H1 (cell line): Measurements from ENCODE around the gene RHBDD2. TPM values are rescaled to one million over a fixed set of nuclear protein-coding genes. Genes with fewer than 3 reads are reported as not detected.

Experiments used
- CTCF ChIA-PET: fragments of 300-600 bp; sonication (Branson Sonifier 250); formaldehyde crosslinking; loops from one replicate; lab custom pipeline; 2021; ENCODE audit not compliant: partially characterized antibody; lab: Charles Lee
- POLR2A ChIA-PET: fragments of 300-600 bp; sonication (Branson Sonifier 250); formaldehyde crosslinking; loops from one replicate; lab custom pipeline; 2021; ENCODE audit warnings: inconsistent platforms; ENCODE audit not compliant: partially characterized antibody; lab: Charles Lee
- DNase-seq, 2 experiments: peaks; one replicate each; pipeline versions ENCODE4 v3.0.0 to v3.0.0-alpha.2; 2010 to 2022; ENCODE audit warnings: low spot score in 2 of 2, low read depth in 1 of 2, mixed read lengths in 1 of 2
- FAIRE-seq: peaks from 2 replicates; lab custom pipeline; 2011; peaks lifted over from hg19 to GRCh38; lab: Jason Lieb, UNC
- H2AFZ ChIP-seq: 2 replicates; pipeline ENCODE4 v1.8.1; 2012; ENCODE audit warnings: low read length, inconsistent platforms
- H2AK5ac ChIP-seq: 2 replicates; pipeline ENCODE4 v1.6.1; 2013; ENCODE audit warnings: low read depth, low read length
- H2BK120ac ChIP-seq: replicated peaks from 2 replicates; pipeline ENCODE3; 2013; ENCODE audit warnings: low read depth, low read length, inconsistent platforms
- H2BK12ac ChIP-seq: 2 replicates; pipeline ENCODE4 v1.6.1; 2013; ENCODE audit warnings: low read depth, low read length
- H2BK15ac ChIP-seq: 2 replicates; pipeline ENCODE4 v1.6.1; 2013; ENCODE audit warnings: low read length
- H2BK20ac ChIP-seq: 2 replicates; pipeline ENCODE4 v1.6.1; 2013; ENCODE audit warnings: low read length
- H2BK5ac ChIP-seq: 2 replicates; pipeline ENCODE4 v1.6.1; 2013; ENCODE audit warnings: low read depth, low read length
- H3K14ac ChIP-seq: 2 replicates; pipeline ENCODE4 v1.6.1; 2013; ENCODE audit warnings: inconsistent platforms; ENCODE audit not compliant: insufficient read length
- H3K18ac ChIP-seq: 2 replicates; pipeline ENCODE4 v1.6.1; 2013; ENCODE audit warnings: low read length; ENCODE audit errors: extremely low read depth
- H3K23ac ChIP-seq: 2 replicates; pipeline ENCODE4 v1.6.1; 2013; ENCODE audit warnings: inconsistent platforms; ENCODE audit not compliant: insufficient read length
- H3K23me2 ChIP-seq: 2 replicates; pipeline ENCODE4 v1.6.1; 2013; ENCODE audit warnings: low read depth, low read length
- H3K27ac ChIP-seq: 2 replicates; pipeline ENCODE4 v1.6.1; 2011; ENCODE audit warnings: low read depth, low read length, inconsistent platforms
- H3K27me3 ChIP-seq, 4 experiments: replicated peaks in 1 of 4; 1 replicate in 1 of 4; 2 replicates in 3 of 4; pipeline versions ENCODE4 v1.6.1 to v1.8.1; 2011 to 2013; ENCODE audit warnings: low read length in 3 of 4, mild to moderate bottlenecking in 3 of 4, inconsistent platforms in 2 of 4, mixed read lengths in 2 of 4, moderate library complexity in 1 of 4; ENCODE audit not compliant: control insufficient read depth in 3 of 4, insufficient read depth in 3 of 4; ENCODE audit errors: extremely low read depth in 1 of 4
- H3K36me3 ChIP-seq, 4 experiments: 2 replicates each; pipeline versions ENCODE4 v1.6.1 to v1.8.1; 2011 to 2013; ENCODE audit warnings: mild to moderate bottlenecking in 4 of 4, low read length in 3 of 4, moderate library complexity in 2 of 4, control low read depth in 1 of 4, inconsistent platforms in 1 of 4; ENCODE audit not compliant: insufficient read depth in 4 of 4, control insufficient read depth in 2 of 4
- H3K4ac ChIP-seq: replicated peaks from 2 replicates; pipeline ENCODE3; 2013; ENCODE audit warnings: low read length, low read depth, mixed read lengths, inconsistent platforms; ENCODE audit not compliant: insufficient read length
- H3K4me1 ChIP-seq, 4 experiments: replicated peaks in 1 of 4; 1 replicate in 1 of 4; 2 replicates in 3 of 4; pipeline versions ENCODE4 v1.6.1 to v1.8.1; 2011 to 2013; ENCODE audit warnings: low read length in 3 of 4, inconsistent platforms in 2 of 4, mixed read lengths in 1 of 4; ENCODE audit not compliant: insufficient read depth in 4 of 4, control insufficient read depth in 3 of 4
- H3K4me2 ChIP-seq, 2 experiments: 2 replicates each; pipeline versions ENCODE4 v1.6.1 to v1.8.1; 2011 to 2013; ENCODE audit warnings: low read depth in 2 of 2, low read length in 2 of 2, control low read depth in 1 of 2, inconsistent platforms in 1 of 2, mild to moderate bottlenecking in 1 of 2; ENCODE audit not compliant: insufficient read depth in 1 of 2
- H3K4me3 ChIP-seq, 4 experiments: fragments of 200-600, 300-600 bp in 1 of 4; sonication (generic), shearing (Covaris generic), sonication (Bioruptor Twin) in 1 of 4; 2 replicates each; pipeline versions ENCODE4 v1.5.1 to v1.8.1; 2011 to 2016; ENCODE audit warnings: low read length in 4 of 4, low read depth in 3 of 4, control low read depth in 2 of 4, inconsistent platforms in 2 of 4, mild to moderate bottlenecking in 2 of 4, mixed read lengths in 1 of 4, moderate library complexity in 1 of 4; ENCODE audit not compliant: insufficient read depth in 2 of 4; ENCODE audit errors: extremely low read depth in 1 of 4
- H3K56ac ChIP-seq: replicated peaks from 2 replicates; pipeline ENCODE3; 2013; ENCODE audit warnings: low read depth, mild to moderate bottlenecking, mixed read lengths, low read length, inconsistent platforms; ENCODE audit not compliant: insufficient read length
- H3K79me1 ChIP-seq: 2 replicates; pipeline ENCODE4 v1.6.1; 2013; ENCODE audit warnings: low read depth, low read length, control low read depth
- H3K79me2 ChIP-seq, 2 experiments: 2 replicates each; pipeline versions ENCODE4 v1.6.1 to v1.8.1; 2012 to 2013; ENCODE audit warnings: low read length in 2 of 2, mild to moderate bottlenecking in 2 of 2, inconsistent platforms in 1 of 2; ENCODE audit not compliant: insufficient read depth in 2 of 2, control insufficient read depth in 1 of 2
- H3K9ac ChIP-seq, 4 experiments: replicated peaks in 1 of 4; 1 replicate in 1 of 4; 2 replicates in 3 of 4; pipeline versions ENCODE4 v1.6.1 to v1.8.1; 2011 to 2013; ENCODE audit warnings: low read depth in 3 of 4, low read length in 3 of 4, control low read depth in 2 of 4, mild to moderate bottlenecking in 2 of 4, moderate library complexity in 2 of 4, inconsistent platforms in 1 of 4; ENCODE audit errors: extremely low read depth in 1 of 4
- H3K9me3 ChIP-seq, 2 experiments: 2 replicates each; pipeline versions ENCODE4 v1.6.1 to v1.8.1; 2012 to 2013; ENCODE audit warnings: mild to moderate bottlenecking in 2 of 2, moderate library complexity in 2 of 2, control low read depth in 1 of 2, inconsistent platforms in 1 of 2, low read depth in 1 of 2, low read length in 1 of 2, mixed read lengths in 1 of 2; ENCODE audit not compliant: insufficient read depth in 2 of 2
- H4K20me1 ChIP-seq, 2 experiments: replicated peaks in 1 of 2; 2 replicates each; pipeline versions ENCODE3 to v1.8.1; 2011 to 2013; ENCODE audit warnings: inconsistent platforms in 2 of 2, low read length in 2 of 2, mild to moderate bottlenecking in 1 of 2; ENCODE audit not compliant: insufficient read depth in 2 of 2, control insufficient read depth in 1 of 2
- H4K5ac ChIP-seq: 2 replicates; pipeline ENCODE4 v1.6.1; 2013; ENCODE audit warnings: low read length, low read depth, mixed read lengths, inconsistent platforms; ENCODE audit not compliant: insufficient read length
- H4K8ac ChIP-seq: 2 replicates; pipeline ENCODE4 v1.8.0; 2013; ENCODE audit warnings: mild to moderate bottlenecking, moderate library complexity, low read length, inconsistent platforms; ENCODE audit not compliant: insufficient read depth; ENCODE audit errors: extremely low read depth
- H4K91ac ChIP-seq: replicated peaks from 2 replicates; pipeline ENCODE3; 2013; ENCODE audit warnings: low read length, mixed read lengths, inconsistent platforms; ENCODE audit not compliant: insufficient read length
- BCL11A ChIP-seq, 2 experiments: IDR thresholded peaks; one replicate each; pipeline ENCODE4 v1.6.1; 2011; ENCODE audit warnings: low read depth in 2 of 2, low read length in 2 of 2, mild to moderate bottlenecking in 2 of 2
- CBX8 ChIP-seq: fragments of 300-800, 300-1000 bp; sonication (generic); IDR thresholded peaks from 2 replicates; pipeline ENCODE4 v1.7.1; 2016; ENCODE audit warnings: low read depth, low read length, borderline replicate concordance
- EGR1 ChIP-seq: IDR thresholded peaks from 2 replicates; pipeline ENCODE4 v1.6.1; 2011; ENCODE audit warnings: low read depth, low read length, borderline replicate concordance
- HDAC2 ChIP-seq, 2 experiments: fragments of 300-600 bp in 1 of 2; sonication (generic) in 1 of 2; IDR thresholded peaks; 2 replicates each; pipeline ENCODE4 v1.6.1; 2011 to 2012; ENCODE audit warnings: low read depth in 2 of 2, low read length in 2 of 2, mild to moderate bottlenecking in 2 of 2, moderate library complexity in 2 of 2, borderline replicate concordance in 1 of 2, inconsistent platforms in 1 of 2
- SAP30 ChIP-seq: fragments of 300-600 bp; sonication (generic); IDR thresholded peaks from 2 replicates; pipeline ENCODE4 v1.7.1; 2012; ENCODE audit warnings: low read length, moderate library complexity, mild to moderate bottlenecking, inconsistent platforms; ENCODE audit not compliant: insufficient read depth, insufficient replicate concordance
- TAF7 ChIP-seq: optimal IDR thresholded peaks from 2 replicates; pipeline ENCODE3; 2011; ENCODE audit warnings: low read depth, mild to moderate bottlenecking, inconsistent platforms, low read length, moderate library complexity, borderline replicate concordance
- WGBS, 2 experiments: shearing (Covaris generic) in 1 of 2; methylation state at CpG; one replicate each; pipeline versions ENCODE4 v1.1.6 to v1.1.7; 2013 to 2015; ENCODE audit warnings: low lambda C conversion rate in 2 of 2, mixed read lengths in 2 of 2, inconsistent platforms in 1 of 2, low coverage in 1 of 2, missing lambda C conversion rate in 1 of 2; ENCODE audit not compliant: insufficient replicate concordance in 2 of 2, insufficient coverage in 1 of 2, insufficient read length in 1 of 2; ENCODE audit errors: extremely low coverage in 1 of 2, missing lambda C conversion rate in 1 of 2; 5-methylcytosine and 5-hydroxymethylcytosine counted together
- polyA plus RNA-seq, 7 experiments: library from polyadenylated mRNA; depleted of rRNA in 3 of 7; stranded (reverse) in 5 of 7; unstranded in 2 of 7; fragments of >200 nt in 5 of 7; fragments of 200-250 nt in 2 of 7; gene quantifications; 1 replicate in 5 of 7; 2 replicates in 1 of 7; 4 replicates in 1 of 7; pipeline versions ENCODE4 v1.2.1 to v1.2.3, GENCODE V29; 2011 to 2013; ENCODE audit warnings: missing spikeins in 2 of 7, mixed read lengths in 2 of 7
- total RNA-seq: library from RNA; stranded (reverse); fragmentation: NEBNext Ultra II Directional; extraction: Animal tissue kit (Norgen Biotek cat#: 25700); gene quantifications from 2 replicates; pipeline ENCODE4 v1.2.1, GENCODE V29; 2021
- TF ChIP-seq, protein P1 (sequence below): IDR thresholded peaks from 2 replicates; pipeline ENCODE4 v1.6.1; 2012; ENCODE audit warnings: inconsistent platforms

The RHBDD2 gene
- total and polyA plus RNA-seq, 2 of the 8 experiments (the other 6 are each of a cell fraction or from before 2014, with no cell fraction given) = 28.3 to 65.5 TPM

GRCh38 chr7:75868153-75868552, 10.7 kb upstream of the RHBDD2 start:
- H3K27ac ChIP-seq = no peak overlapping the region
- H2BK15ac ChIP-seq = no peak overlapping the region
- H3K9me3 ChIP-seq = no peaks in the 10 kb centered on the region
- H3K4me3 ChIP-seq = no peak overlapping the region
- no peak overlapping the region for H3K9ac ChIP-seq
- no peak overlapping the region for H2AK5ac ChIP-seq
- TF ChIP-seq CBX8 (no peak), SAP30 (no peak), TAF7 (no peak), HDAC2 (IDR thresholded peaks at IDR 0.05; ENCODE audit: borderline replicate concordance in 1 of 2, low read depth in 2 of 2, low read length in 2 of 2) (no peak), BCL11A (IDR thresholded peaks at IDR 0.05; ENCODE audit: low read depth in 2 of 2, low read length in 2 of 2) (no peak), EGR1 (no peak)
- TF ChIP-seq, protein P1, sequence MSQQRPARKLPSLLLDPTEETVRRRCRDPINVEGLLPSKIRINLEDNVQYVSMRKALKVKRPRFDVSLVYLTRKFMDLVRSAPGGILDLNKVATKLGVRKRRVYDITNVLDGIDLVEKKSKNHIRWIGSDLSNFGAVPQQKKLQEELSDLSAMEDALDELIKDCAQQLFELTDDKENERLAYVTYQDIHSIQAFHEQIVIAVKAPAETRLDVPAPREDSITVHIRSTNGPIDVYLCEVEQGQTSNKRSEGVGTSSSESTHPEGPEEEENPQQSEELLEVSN = no peak
- no peak overlapping the region for H2BK120ac ChIP-seq
- no peaks in the 10 kb centered on the region for H3K27me3 ChIP-seq
- CTCF ChIA-PET = interaction anchor here (0.7 to 3.0 kb wide), 3 partner anchors 10 to 152 kb away, joined by 3 to 10 read pairs (median 4); partner anchors contain the start of gene RHBDD2
- POLR2A ChIA-PET = interaction anchor here (0.9 to 1.6 kb wide), 2 partner anchors 24 to 48 kb away, joined by 3 to 7 read pairs; no protein-coding TSS in a partner anchor
- no peak overlapping the region for H3K18ac ChIP-seq
- no peak overlapping the region for H4K8ac ChIP-seq
- no peak for FAIRE-seq
- H3K79me2 ChIP-seq = no peaks in the 10 kb centered on the region
- 97% methylated on average over 2 of the region's 2 CpGs; no CpG with 5 or more reads in 1 of the 2 experiments for WGBS, 2 experiments
- H2AFZ ChIP-seq = no peak overlapping the region
- H2BK5ac ChIP-seq = no peak overlapping the region
- H3K56ac ChIP-seq = no peak overlapping the region
- H3K23ac ChIP-seq = no peak overlapping the region
- H3K4ac ChIP-seq = no peak overlapping the region
- H3K4me1 ChIP-seq = peaks cover 0 to 3% (median 2%) of the 10 kb centered on the region in 4 experiments; a peak in 3 of 7 replicates
- H4K91ac ChIP-seq = no peak overlapping the region
- no peak for DNase-seq
- no peaks in the 10 kb centered on the region for H3K79me1 ChIP-seq
- H3K36me3 ChIP-seq = no peaks in the 10 kb centered on the region
- H3K4me2 ChIP-seq = no peak overlapping the region
- H2BK20ac ChIP-seq = no peak overlapping the region
- H3K23me2 ChIP-seq = no peaks in the 10 kb centered on the region
- H2BK12ac ChIP-seq = no peak overlapping the region
- H4K20me1 ChIP-seq = no peaks in the 10 kb centered on the region
- H3K14ac ChIP-seq = no peak overlapping the region
- no peak overlapping the region for H4K5ac ChIP-seq
